Heart left ventricle (tissue), 13 donors: ENCODE data around the gene RASGRP1.

ENCODE experiments used
- POLR2A ChIP-seq, 2 donors: fragments of 450-650 bp; IDR thresholded peaks; one replicate each; pipeline ENCODE4 v1.6.1; 2017; ENCODE audit warnings: antibody characterized with exemption in 2 of 2, mild to moderate bottlenecking in 2 of 2, moderate library complexity in 2 of 2
- TF ChIP-seq, protein P1 (sequence below), 12 donors: fragments of 200-600 bp; sonication (generic) in 4 of 12; IDR thresholded peaks; one replicate each; pipeline versions ENCODE4 v1.5.0 to v1.8.0; 2018 to 2022; ENCODE audit warnings: antibody characterized with exemption in 12 of 12, mild to moderate bottlenecking in 5 of 12
- donor health status: ischemic (EF 13 %, LVEDD 7.1; RV severe dilation, severe dysfunction).
- donor health status: DM: no; HTN: yes; CAD: no.
- donor health status: DM: no; HTN: no; CAD: no.
- donor health status: ischemic (EF 25% LVEDD 6.9; RV normal size, moderate dysfunction).
- donor health status: ischemic (EF 25% LVEDD 5.7; RV mildly dilated, moderate dysfunction).
- donor health status: ischemic (EF 35%, LVEDD 5.7; RV mildly dilated, moderate dysfunction).
- donor health status: nonischemic (EF 11% LVEDD 7.7; RV severe dilation, severe dysfunction).
- donor health status: DM: yes; HTN: yes; CAD: no.
- donor health status: PGD.
- donor health status: ischemic (EF 29% LVEDD 5.4; RV normal size, mild dysfunction).
- donor health status: nonischemic (EF 23%, LVEDD 6.1; RV moderate dilation, normal function).

DNA sequence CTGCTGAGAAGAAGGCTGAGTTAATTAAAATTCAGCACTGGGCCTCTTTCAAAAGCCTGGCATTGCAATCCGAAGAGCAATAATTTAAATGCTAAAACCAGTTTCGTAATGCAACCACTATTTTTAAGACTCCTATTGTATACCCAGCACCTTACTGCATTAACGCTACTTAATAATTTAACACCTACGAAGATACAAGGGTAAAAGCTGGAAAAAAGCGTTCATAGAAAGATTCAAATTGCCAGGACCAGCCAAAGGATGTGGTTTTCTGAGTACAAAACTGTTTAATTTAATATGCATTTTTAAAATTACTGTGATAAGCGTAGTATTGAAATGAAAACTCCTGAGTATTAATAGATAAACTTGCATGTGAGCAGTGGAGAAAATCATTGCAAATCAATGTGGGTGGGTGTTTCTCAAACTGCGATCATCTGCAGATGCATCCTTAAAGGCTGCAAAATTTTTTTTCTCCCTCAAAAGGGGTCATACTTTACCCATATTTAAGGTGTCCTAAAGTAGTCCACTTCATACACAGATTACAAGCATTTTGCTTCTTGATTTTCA is 12.9 kb upstream of the RASGRP1 start:
- TF ChIP-seq, protein P1, sequence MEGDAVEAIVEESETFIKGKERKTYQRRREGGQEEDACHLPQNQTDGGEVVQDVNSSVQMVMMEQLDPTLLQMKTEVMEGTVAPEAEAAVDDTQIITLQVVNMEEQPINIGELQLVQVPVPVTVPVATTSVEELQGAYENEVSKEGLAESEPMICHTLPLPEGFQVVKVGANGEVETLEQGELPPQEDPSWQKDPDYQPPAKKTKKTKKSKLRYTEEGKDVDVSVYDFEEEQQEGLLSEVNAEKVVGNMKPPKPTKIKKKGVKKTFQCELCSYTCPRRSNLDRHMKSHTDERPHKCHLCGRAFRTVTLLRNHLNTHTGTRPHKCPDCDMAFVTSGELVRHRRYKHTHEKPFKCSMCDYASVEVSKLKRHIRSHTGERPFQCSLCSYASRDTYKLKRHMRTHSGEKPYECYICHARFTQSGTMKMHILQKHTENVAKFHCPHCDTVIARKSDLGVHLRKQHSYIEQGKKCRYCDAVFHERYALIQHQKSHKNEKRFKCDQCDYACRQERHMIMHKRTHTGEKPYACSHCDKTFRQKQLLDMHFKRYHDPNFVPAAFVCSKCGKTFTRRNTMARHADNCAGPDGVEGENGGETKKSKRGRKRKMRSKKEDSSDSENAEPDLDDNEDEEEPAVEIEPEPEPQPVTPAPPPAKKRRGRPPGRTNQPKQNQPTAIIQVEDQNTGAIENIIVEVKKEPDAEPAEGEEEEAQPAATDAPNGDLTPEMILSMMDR (IDR thresholded peaks at IDR 0.05): no peak
- TF ChIP-seq POLR2A (IDR thresholded peaks at IDR 0.05): no peak
